ENCODE measurements around the gene ADAMTSL1. TPM values are rescaled to one million over a fixed set of nuclear protein-coding genes. Genes with fewer than 3 reads are reported as not detected.

Gene ADAMTSL1
- polyA plus RNA-seq, 1 donor from 2014 or later: 1.1 TPM

GRCh38 chr9:18554244-18554643 lies 80.3 kb downstream of the ADAMTSL1 start:
- H3K79me2 ChIP-seq (replicated peaks; ENCODE audit: insufficient read depth, low read length): no peaks in the 10 kb centered on the region
- H3K27me3 ChIP-seq (ENCODE audit: insufficient read depth, low read depth, low read length): no peaks in the 10 kb centered on the region
- H3K9me2 ChIP-seq (ENCODE audit: insufficient read depth, low read length): no peaks in the 10 kb centered on the region
- no peak overlapping the region for H3K27ac ChIP-seq (ENCODE audit: low read length)
- TF ChIP-seq SMC3 (conservative IDR thresholded peaks at IDR 0.05; ENCODE audit: poor library complexity) (no peak), EP300 (conservative IDR thresholded peaks at IDR 0.05; ENCODE audit: poor library complexity, severe bottlenecking) (no peak), TAF1 (IDR thresholded peaks at IDR 0.05; ENCODE audit: low read depth) (no peak), REST (IDR thresholded peaks at IDR 0.05; ENCODE audit: borderline replicate concordance) (no peak), RAD21 (conservative IDR thresholded peaks at IDR 0.05) (no peak), POLR2AphosphoS5 (IDR thresholded peaks at IDR 0.05) (no peak), EZH2 (IDR thresholded peaks at IDR 0.05; ENCODE audit: borderline replicate concordance, insufficient read depth, low read length, poor library complexity, severe bottlenecking) (no peak), MXI1 (conservative IDR thresholded peaks at IDR 0.05; ENCODE audit: poor library complexity, severe bottlenecking) (no peak), CTCF (IDR thresholded peaks at IDR 0.05; ENCODE audit: poor library complexity, severe bottlenecking) (no peak)
- no peaks in the 10 kb centered on the region for H4K20me1 ChIP-seq (ENCODE audit: insufficient read depth)
- no peak overlapping the region for H3K4me3 ChIP-seq (ENCODE audit: low read length)
- no peaks in the 10 kb centered on the region for H3K9me3 ChIP-seq (ENCODE audit: low read length)
- H3K4me2 ChIP-seq (ENCODE audit: low read length): no peak overlapping the region
- no peak overlapping the region for H2AFZ ChIP-seq (ENCODE audit: low read depth, low read length)
- no peaks in the 10 kb centered on the region for H3K36me3 ChIP-seq (ENCODE audit: insufficient read depth, low read length)
- no peak overlapping the region for H3K9ac ChIP-seq (ENCODE audit: low read length)
- H3F3A ChIP-seq (ENCODE audit: insufficient read depth, low read length, poor library complexity, severe bottlenecking): no peaks in the 10 kb centered on the region

- H3K9me3 ChIP-seq (ENCODE audit: low read length): no peaks in the 10 kb centered on the region
- H3K27me3 ChIP-seq (ENCODE audit: insufficient read depth, low read depth, low read length): no peaks in the 10 kb centered on the region
- H3K27ac ChIP-seq (ENCODE audit: low read length): no peak overlapping the region
- no peak overlapping the region for H3K4me2 ChIP-seq (ENCODE audit: low read length)
- no peaks in the 10 kb centered on the region for H3K9me2 ChIP-seq (ENCODE audit: insufficient read depth, low read length)
- H2AFZ ChIP-seq (ENCODE audit: low read depth, low read length): no peak overlapping the region
- no peaks in the 10 kb centered on the region for H3K36me3 ChIP-seq (ENCODE audit: insufficient read depth, low read length)
- no peak overlapping the region for H3K9ac ChIP-seq (ENCODE audit: low read length)
- H3F3A ChIP-seq (ENCODE audit: insufficient read depth, low read length, poor library complexity, severe bottlenecking): no peaks in the 10 kb centered on the region
- TF ChIP-seq REST (IDR thresholded peaks at IDR 0.05; ENCODE audit: borderline replicate concordance) (no peak), RAD21 (conservative IDR thresholded peaks at IDR 0.05) (no peak), SMC3 (conservative IDR thresholded peaks at IDR 0.05; ENCODE audit: poor library complexity) (no peak), TAF1 (IDR thresholded peaks at IDR 0.05; ENCODE audit: low read depth) (no peak), EZH2 (IDR thresholded peaks at IDR 0.05; ENCODE audit: borderline replicate concordance, insufficient read depth, low read length, poor library complexity, severe bottlenecking) (no peak), EP300 (conservative IDR thresholded peaks at IDR 0.05; ENCODE audit: poor library complexity, severe bottlenecking) (no peak), POLR2AphosphoS5 (IDR thresholded peaks at IDR 0.05) (no peak), CTCF (IDR thresholded peaks at IDR 0.05; ENCODE audit: poor library complexity, severe bottlenecking) (no peak), MXI1 (conservative IDR thresholded peaks at IDR 0.05; ENCODE audit: poor library complexity, severe bottlenecking) (no peak)
- H3K79me2 ChIP-seq (replicated peaks; ENCODE audit: insufficient read depth, low read length): no peaks in the 10 kb centered on the region
- no peak overlapping the region for H3K4me3 ChIP-seq (ENCODE audit: low read length)
- H4K20me1 ChIP-seq (ENCODE audit: insufficient read depth): no peaks in the 10 kb centered on the region
These were observed 81.3 kb downstream of the ADAMTSL1 start for GRCh38 chr9:18555105-18555883.

Measured in neural cell (in vitro differentiated cells).